Adrenal gland (tissue), 5 donors: ENCODE results near the gene FHAD1.

Source experiments
- CTCF ChIP-seq, 6 experiments: fragments of 450-650 bp in 4 of 6; fragments of 200-600 bp in 2 of 6; sonication (generic) in 1 of 6; IDR thresholded peaks; 1 replicate in 5 of 6; 2 replicates in 1 of 6; pipeline versions ENCODE4 v1.5.1 to v1.8.0; 2016 to 2021; ENCODE audit warnings: antibody characterized with exemption in 6 of 6, mild to moderate bottlenecking in 2 of 6, moderate library complexity in 1 of 6
- POLR2A ChIP-seq, 2 donors: fragments of 450-650 bp; IDR thresholded peaks; one replicate each; pipeline ENCODE4 v1.6.1; 2017; ENCODE audit warnings: antibody characterized with exemption in 2 of 2, mild to moderate bottlenecking in 2 of 2, moderate library complexity in 1 of 2
- donor health status: DM: no; HTN: no; CAD: no.

- TF ChIP-seq CTCF (IDR thresholded peaks at IDR 0.05) (no peak), POLR2A (IDR thresholded peaks at IDR 0.05) (no peak)
Observed at GRCh38 chr1:15256584-15256983, 9.6 kb downstream of the FHAD1 start.
